ENCODE measurements around the gene CDK17. TPM values are rescaled to one million over a fixed set of nuclear protein-coding genes. Genes with fewer than 3 reads are reported as not detected.
"Not testable (repeated sequence)": the region's sequence is repeated elsewhere in the genome, so short reads cannot be mapped to it uniquely, and the experiment has no call there.

The CDK17 gene
- total RNA-seq, 6 donors from 2014 or later: 31.5 to 71.8 (median 42.5) TPM

- peaks cover 14 to 43% (median 25%) of the 10 kb centered on the region in 4 donors for H3K4me1 ChIP-seq
- H3K36me3 ChIP-seq: no peaks in the 10 kb centered on the region
- H3K4me3 ChIP-seq: peak overlapping the region in 1 of 4 donors; percentile 86
- TF ChIP-seq CTCF (IDR thresholded peaks at IDR 0.05) (no peak), POLR2AphosphoS5 (IDR thresholded peaks at IDR 0.05) (no peak), EP300 (IDR thresholded peaks at IDR 0.05) (no peak), POLR2A (IDR thresholded peaks at IDR 0.05) (no peak)
- H3K9me3 ChIP-seq: no peaks in the 10 kb centered on the region
- peak overlapping the region in 2 of 4 donors; percentile 100 for H3K27ac ChIP-seq
- H3K27me3 ChIP-seq: no peaks in the 10 kb centered on the region
- DNase-seq (no peak), ATAC-seq (ENCODE audit: low FRiP score in 2 of 2) (no peak)
- WGBS, 2 donors: 51 to 60% methylated on average over 5 of the region's 5 CpGs
These were observed 3.3 kb downstream of the CDK17 start for GRCh38 chr12:96396914-96397313.

GRCh38 chr12:96396209-96396608, 4.0 kb downstream of the CDK17 start:
- TF ChIP-seq POLR2A (IDR thresholded peaks at IDR 0.05): no peak
- no peak for TF ChIP-seq POLR2AphosphoS5 (IDR thresholded peaks at IDR 0.05)
- TF ChIP-seq EP300 (IDR thresholded peaks at IDR 0.05): no peak
- no peak for TF ChIP-seq CTCF (IDR thresholded peaks at IDR 0.05)
- WGBS, 2 donors: 77 to 80% methylated on average over 2 of the region's 2 CpGs
- no peak for DNase-seq
- Histone ChIP-seq H3K4me1 (peaks cover 14 to 38% (median 21%) of the 10 kb centered on the region in 4 donors), H3K9me3 (no peaks in the 10 kb centered on the region), H3K27me3 (no peaks in the 10 kb centered on the region), H3K36me3 (no peaks in the 10 kb centered on the region), H3K27ac (peak overlapping the region in 2 of 4 donors; percentile 100), H3K4me3 (no peak overlapping the region)
- ATAC-seq (ENCODE audit: low FRiP score in 2 of 2): no peak

- ATAC-seq (ENCODE audit: low FRiP score in 2 of 2) (no peak), DNase-seq (no peak)
- 80 to 82% methylated on average over 4 of the region's 4 CpGs for WGBS, 2 donors
- H3K27me3 ChIP-seq: no peaks in the 10 kb centered on the region
- H3K36me3 ChIP-seq: no peaks in the 10 kb centered on the region
- no peak for TF ChIP-seq POLR2AphosphoS5 (IDR thresholded peaks at IDR 0.05)
- TF ChIP-seq POLR2A (IDR thresholded peaks at IDR 0.05): no peak
- TF ChIP-seq EP300 (IDR thresholded peaks at IDR 0.05): no peak
- TF ChIP-seq CTCF (IDR thresholded peaks at IDR 0.05): no peak
- H3K4me3 ChIP-seq: no peak overlapping the region
- peaks cover 14 to 38% (median 21%) of the 10 kb centered on the region in 4 donors for H3K4me1 ChIP-seq
- H3K27ac ChIP-seq: peak overlapping the region in 2 of 4 donors; percentile 100
- no peaks in the 10 kb centered on the region for H3K9me3 ChIP-seq
These were observed 5.0 kb downstream of the CDK17 start for GRCh38 chr12:96395236-96395635.

- H3K27me3 ChIP-seq; H3K27ac ChIP-seq; H3K9me3 ChIP-seq; DNase-seq; ATAC-seq (ENCODE audit: low FRiP score in 2 of 2); H3K36me3 ChIP-seq; H3K4me3 ChIP-seq: not testable (repeated sequence)
- H3K4me1 ChIP-seq: peaks cover 8 to 41% (median 22%) of the 10 kb centered on the region in 4 donors
- 77 to 90% methylated on average over 5 of the region's 5 CpGs for WGBS, 2 donors
These were observed 7.0 kb downstream of the CDK17 start for GRCh38 chr12:96393229-96393628.

GRCh38 chr12:96392397-96392796, 7.8 kb downstream of the CDK17 start:
- peaks cover 0 to 32% (median 18%) of the 10 kb centered on the region in 4 donors for H3K4me1 ChIP-seq
- H3K36me3 ChIP-seq: no peaks in the 10 kb centered on the region
- 64 to 72% methylated on average over 5 of the region's 5 CpGs for WGBS, 2 donors
- no peak overlapping the region for H3K4me3 ChIP-seq
- TF ChIP-seq POLR2AphosphoS5 (IDR thresholded peaks at IDR 0.05): no peak
- TF ChIP-seq POLR2A (IDR thresholded peaks at IDR 0.05): no peak
- TF ChIP-seq CTCF (IDR thresholded peaks at IDR 0.05): no peak
- no peak for TF ChIP-seq EP300 (IDR thresholded peaks at IDR 0.05)
- H3K9me3 ChIP-seq: no peaks in the 10 kb centered on the region
- no peak overlapping the region for H3K27ac ChIP-seq
- H3K27me3 ChIP-seq: no peaks in the 10 kb centered on the region
- no peak for DNase-seq
- ATAC-seq (ENCODE audit: low FRiP score in 2 of 2): no peak
